ENCODE data around the gene TMEM182. TPM values are rescaled to one million over a fixed set of nuclear protein-coding genes. Genes with fewer than 3 reads are reported as not detected.

Gene TMEM182
- total and polyA plus RNA-seq, 4 donors, result 1.1 to 7.6 (median 2.6) TPM

GRCh38 chr2:102848366-102848839 lies 86.6 kb downstream of the TMEM182 start:
- peaks cover 0 to 5% (median 4%) of the 10 kb centered on the region in 3 donors for H3K27me3 ChIP-seq (ENCODE audit: control insufficient read depth in 3 of 3, insufficient read depth in 3 of 3, low read length in 2 of 3)
- DNase-seq (peak; percentile 85 to 89 (median 86)), ATAC-seq (ENCODE audit: insufficient read depth, low FRiP score) (no peak)
- peaks cover 0 to 3% (median 3%) of the 10 kb centered on the region in 5 donors for H3K4me1 ChIP-seq (ENCODE audit: control insufficient read depth in 5 of 5, insufficient read depth in 5 of 5, low read length in 5 of 5)
- no peak overlapping the region for H3K9ac ChIP-seq (ENCODE audit: insufficient read depth in 1 of 2, low read length in 2 of 2)
- H3K27ac ChIP-seq (ENCODE audit: low read depth in 1 of 2, low read length in 1 of 2), result no peak overlapping the region
- no peaks in the 10 kb centered on the region for H3K36me3 ChIP-seq (ENCODE audit: control insufficient read depth in 4 of 4, insufficient read depth in 4 of 4, low read length in 4 of 4)
- WGBS, 2 donors, result 3% methylated on average over 12 of the region's 12 CpGs
- no peak overlapping the region for H3K4me3 ChIP-seq
- H3K9me3 ChIP-seq (ENCODE audit: control insufficient read depth in 4 of 4, insufficient read depth in 3 of 4, low read length in 3 of 4), result no peaks in the 10 kb centered on the region
- TF ChIP-seq, protein P1, sequence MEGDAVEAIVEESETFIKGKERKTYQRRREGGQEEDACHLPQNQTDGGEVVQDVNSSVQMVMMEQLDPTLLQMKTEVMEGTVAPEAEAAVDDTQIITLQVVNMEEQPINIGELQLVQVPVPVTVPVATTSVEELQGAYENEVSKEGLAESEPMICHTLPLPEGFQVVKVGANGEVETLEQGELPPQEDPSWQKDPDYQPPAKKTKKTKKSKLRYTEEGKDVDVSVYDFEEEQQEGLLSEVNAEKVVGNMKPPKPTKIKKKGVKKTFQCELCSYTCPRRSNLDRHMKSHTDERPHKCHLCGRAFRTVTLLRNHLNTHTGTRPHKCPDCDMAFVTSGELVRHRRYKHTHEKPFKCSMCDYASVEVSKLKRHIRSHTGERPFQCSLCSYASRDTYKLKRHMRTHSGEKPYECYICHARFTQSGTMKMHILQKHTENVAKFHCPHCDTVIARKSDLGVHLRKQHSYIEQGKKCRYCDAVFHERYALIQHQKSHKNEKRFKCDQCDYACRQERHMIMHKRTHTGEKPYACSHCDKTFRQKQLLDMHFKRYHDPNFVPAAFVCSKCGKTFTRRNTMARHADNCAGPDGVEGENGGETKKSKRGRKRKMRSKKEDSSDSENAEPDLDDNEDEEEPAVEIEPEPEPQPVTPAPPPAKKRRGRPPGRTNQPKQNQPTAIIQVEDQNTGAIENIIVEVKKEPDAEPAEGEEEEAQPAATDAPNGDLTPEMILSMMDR (IDR thresholded peaks at IDR 0.05; ENCODE audit: control extremely low read depth, extremely low read depth), result no peak

- Histone ChIP-seq H3K4me1 (ENCODE audit: control insufficient read depth in 5 of 5, insufficient read depth in 5 of 5, low read length in 5 of 5) (peaks cover 0 to 4% (median 3%) of the 10 kb centered on the region in 5 donors), H3K27ac (ENCODE audit: low read depth in 1 of 2, low read length in 1 of 2) (no peak overlapping the region), H3K4me3 (no peak overlapping the region), H3K36me3 (ENCODE audit: control insufficient read depth in 4 of 4, insufficient read depth in 4 of 4, low read length in 4 of 4) (no peaks in the 10 kb centered on the region), H3K9ac (ENCODE audit: insufficient read depth in 1 of 2, low read length in 2 of 2) (no peak overlapping the region), H3K27me3 (ENCODE audit: control insufficient read depth in 3 of 3, insufficient read depth in 3 of 3, low read length in 2 of 3) (peaks cover 0 to 5% (median 4%) of the 10 kb centered on the region in 3 donors), H3K9me3 (ENCODE audit: control insufficient read depth in 4 of 4, insufficient read depth in 3 of 4, low read length in 3 of 4) (peaks cover 0 to 3% (median 0%) of the 10 kb centered on the region in 4 donors)
- 82 to 93% methylated on average over 6 of the region's 6 CpGs for WGBS, 2 donors
- ATAC-seq (ENCODE audit: insufficient read depth, low FRiP score), result no peak
- no peak for DNase-seq
- TF ChIP-seq, protein P1 (IDR thresholded peaks at IDR 0.05; ENCODE audit: control extremely low read depth, extremely low read depth), result no peak
Observed at GRCh38 chr2:102850888-102851287, 89.1 kb downstream of the TMEM182 start.

GRCh38 chr2:102852867-102853266 lies 91.0 kb downstream of the TMEM182 start:
- no peak for ATAC-seq (ENCODE audit: insufficient read depth, low FRiP score)
- Histone ChIP-seq H3K4me3 (no peak overlapping the region), H3K9ac (ENCODE audit: insufficient read depth in 1 of 2, low read length in 2 of 2) (no peak overlapping the region), H3K36me3 (ENCODE audit: control insufficient read depth in 4 of 4, insufficient read depth in 4 of 4, low read length in 4 of 4) (no peaks in the 10 kb centered on the region), H3K27me3 (ENCODE audit: control insufficient read depth in 3 of 3, insufficient read depth in 3 of 3, low read length in 2 of 3) (peaks cover 0 to 5% (median 4%) of the 10 kb centered on the region in 3 donors), H3K9me3 (ENCODE audit: control insufficient read depth in 4 of 4, insufficient read depth in 3 of 4, low read length in 3 of 4) (peaks cover 0 to 3% (median 0%) of the 10 kb centered on the region in 4 donors), H3K27ac (ENCODE audit: low read depth in 1 of 2, low read length in 1 of 2) (no peak overlapping the region), H3K4me1 (ENCODE audit: control insufficient read depth in 5 of 5, insufficient read depth in 5 of 5, low read length in 5 of 5) (peaks cover 0 to 4% (median 3%) of the 10 kb centered on the region in 5 donors)
- 89 to 95% methylated on average over 3 of the region's 3 CpGs for WGBS, 2 donors
- TF ChIP-seq, protein P1 (IDR thresholded peaks at IDR 0.05; ENCODE audit: control extremely low read depth, extremely low read depth), result no peak
- no peak for DNase-seq

Other genes starting within 250 kb of the TMEM182 start
- under 1 TPM; 0.06 to 0.52 TPM for gene SLC9A2, start 142.5 kb upstream of the TMEM182 start, total RNA-seq
- gene SLC9A2, start 142.5 kb upstream of the TMEM182 start, polyA plus RNA-seq, result under 1 TPM; 0.04 to 0.09 TPM

All from lung (tissue), 12 donors.